Ramos (cell line): ENCODE data around the gene MED12L.

Experiments
- in situ Hi-C: fragments of 300-500 bp; cut with MboI; formaldehyde crosslinking; loops from one replicate; pipeline ENCODE4 v1.14.3; 2022; ENCODE audit warnings: low sequenced_read_pairs; ENCODE audit not compliant: unreplicated experiment

The MED12L gene

GRCh38 chr3:151428386-151428785 lies 342.9 kb downstream of the MED12L start:
- in situ Hi-C loops = no loop called here

GRCh38 chr3:151430821-151431484 lies 345.5 kb downstream of the MED12L start:
- in situ Hi-C loops = no loop called here

GRCh38 chr3:151431940-151432339 lies 346.5 kb downstream of the MED12L start:
- in situ Hi-C loops = no loop called here

- in situ Hi-C loops = no loop called here
Observed at GRCh38 chr3:151432616-151433372, 347.3 kb downstream of the MED12L start.

- in situ Hi-C loops = no loop called here
Observed at GRCh38 chr3:151434151-151434890, 348.9 kb downstream of the MED12L start.

- in situ Hi-C loops = no loop called here
Observed at GRCh38 chr3:151436675-151437446, 351.4 kb downstream of the MED12L start.

- in situ Hi-C loops = no loop called here
Observed at GRCh38 chr3:151437906-151438305, 352.4 kb downstream of the MED12L start.

GRCh38 chr3:151439652-151440125 lies 354.2 kb downstream of the MED12L start:
- in situ Hi-C loops = loop anchor here (10.0 kb wide), 1 partner anchor 405 kb away; no protein-coding TSS in a partner anchor

GRCh38 chr3:151440940-151441339 lies 355.5 kb downstream of the MED12L start:
- in situ Hi-C loops = loop anchor here (10.0 kb wide), 1 partner anchor 404 kb away; no protein-coding TSS in a partner anchor

GRCh38 chr3:151443583-151443982 lies 358.1 kb downstream of the MED12L start:
- in situ Hi-C loops = loop anchor here (10.0 kb wide), 1 partner anchor 401 kb away; no protein-coding TSS in a partner anchor

- in situ Hi-C loops = loop anchor here (10.0 kb wide), 1 partner anchor 399 kb away; no protein-coding TSS in a partner anchor
Observed at GRCh38 chr3:151445273-151446001, 360.0 kb downstream of the MED12L start.

GRCh38 chr3:151446002-151446340 lies 360.5 kb downstream of the MED12L start:
- in situ Hi-C loops = loop anchor here (10.0 kb wide), 1 partner anchor 399 kb away; no protein-coding TSS in a partner anchor

GRCh38 chr3:151452368-151452767 lies 366.9 kb downstream of the MED12L start:
- in situ Hi-C loops = loop anchor here (25.0 kb wide), 1 partner anchor 1085 kb away; no protein-coding TSS in a partner anchor

GRCh38 chr3:151452841-151453240 lies 367.4 kb downstream of the MED12L start:
- in situ Hi-C loops = loop anchor here (25.0 kb wide), 1 partner anchor 1084 kb away; no protein-coding TSS in a partner anchor

- in situ Hi-C loops = loop anchor here (25.0 kb wide), 1 partner anchor 1081 kb away; no protein-coding TSS in a partner anchor
Observed at GRCh38 chr3:151456065-151456464, 370.6 kb downstream of the MED12L start.

GRCh38 chr3:151459358-151459757 lies 373.9 kb downstream of the MED12L start:
- in situ Hi-C loops = loop anchor here (25.0 kb wide), 1 partner anchor 1078 kb away; no protein-coding TSS in a partner anchor

- in situ Hi-C loops = loop anchor here (25.0 kb wide), 1 partner anchor 1077 kb away; no protein-coding TSS in a partner anchor
Observed at GRCh38 chr3:151460228-151460627, 374.8 kb downstream of the MED12L start.

- in situ Hi-C loops = loop anchor here (25.0 kb wide), 1 partner anchor 1076 kb away; no protein-coding TSS in a partner anchor
Observed at GRCh38 chr3:151460774-151461450, 375.4 kb downstream of the MED12L start, which contains the start of gene IGSF10. Gene IGSF10, minus strand, starts transcription at chr3:151461061. Its CDS starts 2,352 bp downstream, at chr3:151458709.
